HG03565 (cell line): ENCODE results near the gene GDI2.

ENCODE experiments used
- ATAC-seq: cut with Tn5 transposase; IDR thresholded peaks from one replicate; pipeline ENCODE4 v1.9.1; 2021; ENCODE audit warnings: mild to moderate bottlenecking, moderate library complexity; ENCODE audit not compliant: unreplicated experiment

The GDI2 gene

GRCh38 chr10:5746197-5746596 lies 67.0 kb downstream of the GDI2 start:
- ATAC-seq, result no peak

- no peak for ATAC-seq
These were observed 68.4 kb downstream of the GDI2 start for GRCh38 chr10:5744849-5745248.

GRCh38 chr10:5743736-5744135 lies 69.5 kb downstream of the GDI2 start:
- no peak for ATAC-seq

- no peak for ATAC-seq
These were observed 71.1 kb downstream of the GDI2 start for GRCh38 chr10:5742116-5742515.

- ATAC-seq, result no peak
These were observed 72.0 kb downstream of the GDI2 start for GRCh38 chr10:5741276-5741675.

GRCh38 chr10:5738427-5738826 lies 74.8 kb downstream of the GDI2 start:
- no peak for ATAC-seq

- no peak for ATAC-seq
These were observed 75.9 kb downstream of the GDI2 start for GRCh38 chr10:5737352-5737751.

- no peak for ATAC-seq
These were observed 76.6 kb downstream of the GDI2 start for GRCh38 chr10:5736591-5736990.

- ATAC-seq, result no peak
These were observed 78.1 kb downstream of the GDI2 start for GRCh38 chr10:5735119-5735518.

GRCh38 chr10:5732141-5732540 lies 81.1 kb downstream of the GDI2 start:
- no peak for ATAC-seq

- ATAC-seq, result no peak
These were observed 81.7 kb downstream of the GDI2 start for GRCh38 chr10:5731559-5731958.

GRCh38 chr10:5730766-5731165 lies 82.5 kb downstream of the GDI2 start:
- ATAC-seq, result no peak

- no peak for ATAC-seq
These were observed 89.5 kb downstream of the GDI2 start for GRCh38 chr10:5723692-5724091.

- no peak for ATAC-seq
These were observed 93.1 kb downstream of the GDI2 start for GRCh38 chr10:5720182-5720581.

- no peak for ATAC-seq
These were observed 93.7 kb downstream of the GDI2 start for GRCh38 chr10:5719546-5719945.
